ENCODE data around the gene CXCL14.

The CXCL14 gene

DNA sequence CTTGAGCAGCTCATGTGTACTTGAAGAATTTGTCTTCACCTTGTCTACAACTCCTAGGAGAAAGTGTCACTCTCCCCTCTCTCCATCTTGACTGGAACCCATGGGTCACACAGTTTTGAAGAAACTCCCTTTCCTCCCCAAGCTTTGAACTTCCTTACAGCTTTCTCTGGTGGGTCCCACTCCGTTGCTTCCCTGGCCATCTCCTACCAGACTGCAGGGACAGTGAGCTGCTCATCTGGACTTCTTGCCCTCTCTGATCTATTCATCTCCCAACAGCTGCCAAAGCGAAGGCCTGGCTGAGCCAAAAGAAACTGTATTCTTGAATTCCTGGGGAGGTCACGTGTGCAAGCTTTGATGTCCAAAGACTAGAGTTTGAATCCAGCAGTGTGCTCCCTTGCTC lies 22.7 kb upstream of the CXCL14 start:
- no peaks in the 10 kb centered on the region for H3K36me3 ChIP-seq
- no peaks in the 10 kb centered on the region for H3K9me3 ChIP-seq
- no peaks in the 10 kb centered on the region for H3K4me1 ChIP-seq (ENCODE audit: control insufficient read depth in 1 of 2, insufficient read depth in 1 of 2, low read depth in 1 of 2, low read length in 1 of 2)
- TF ChIP-seq CTCF (IDR thresholded peaks at IDR 0.05) = no peak
- no peaks in the 10 kb centered on the region for H3K27me3 ChIP-seq
- H3K4me3 ChIP-seq (ENCODE audit: low read depth in 1 of 2, low read length in 1 of 2) = no peak overlapping the region
- H3K27ac ChIP-seq = no peak overlapping the region

DNA sequence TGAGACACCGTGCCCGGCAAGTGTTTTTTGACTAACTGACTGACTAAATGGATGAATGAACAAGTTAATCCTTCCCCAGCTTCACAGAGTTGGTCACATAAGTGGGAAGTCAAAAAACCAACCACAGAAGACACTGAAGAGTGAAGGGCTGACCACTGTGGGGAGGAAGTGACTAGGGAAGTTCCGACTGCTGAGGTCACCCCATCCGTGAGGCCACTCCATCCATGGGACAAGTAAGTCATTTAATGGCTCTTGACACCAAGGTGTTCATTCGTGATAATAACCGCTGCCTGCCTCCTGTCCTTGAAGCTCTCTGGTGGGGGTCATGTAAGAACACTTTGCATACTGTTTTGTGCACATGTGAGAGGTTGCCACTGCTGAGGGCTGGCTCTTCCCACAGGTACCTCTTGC lies 22.2 kb upstream of the CXCL14 start:
- no peaks in the 10 kb centered on the region for H3K9me3 ChIP-seq
- no peak for TF ChIP-seq CTCF (IDR thresholded peaks at IDR 0.05)
- peaks cover 2% of the 10 kb centered on the region for H3K27me3 ChIP-seq
- H3K4me1 ChIP-seq (ENCODE audit: control insufficient read depth in 1 of 2, insufficient read depth in 1 of 2, low read depth in 1 of 2, low read length in 1 of 2) = no peaks in the 10 kb centered on the region
- no peaks in the 10 kb centered on the region for H3K36me3 ChIP-seq
- no peak overlapping the region for H3K4me3 ChIP-seq (ENCODE audit: low read depth in 1 of 2, low read length in 1 of 2)
- no peak overlapping the region for H3K27ac ChIP-seq

- H3K4me3 ChIP-seq (ENCODE audit: low read depth in 1 of 2, low read length in 1 of 2) = no peak overlapping the region
- H3K9me3 ChIP-seq = no peaks in the 10 kb centered on the region
- H3K27ac ChIP-seq = no peak overlapping the region
- no peak for TF ChIP-seq CTCF (IDR thresholded peaks at IDR 0.05)
- H3K27me3 ChIP-seq = peaks cover 6% of the 10 kb centered on the region
- no peaks in the 10 kb centered on the region for H3K36me3 ChIP-seq
- no peaks in the 10 kb centered on the region for H3K4me1 ChIP-seq (ENCODE audit: control insufficient read depth in 1 of 2, insufficient read depth in 1 of 2, low read depth in 1 of 2, low read length in 1 of 2)
Measured at GRCh38 chr5:135600152-135600570, 21.4 kb upstream of the CXCL14 start.

GRCh38 chr5:135599421-135600151 lies 20.8 kb upstream of the CXCL14 start:
- Histone ChIP-seq H3K27me3 (peaks cover 6% of the 10 kb centered on the region), H3K4me1 (ENCODE audit: control insufficient read depth in 1 of 2, insufficient read depth in 1 of 2, low read depth in 1 of 2, low read length in 1 of 2) (no peaks in the 10 kb centered on the region), H3K27ac (no peak overlapping the region), H3K9me3 (no peaks in the 10 kb centered on the region), H3K36me3 (no peaks in the 10 kb centered on the region), H3K4me3 (ENCODE audit: low read depth in 1 of 2, low read length in 1 of 2) (no peak overlapping the region)
- no peak for TF ChIP-seq CTCF (IDR thresholded peaks at IDR 0.05)

DNA sequence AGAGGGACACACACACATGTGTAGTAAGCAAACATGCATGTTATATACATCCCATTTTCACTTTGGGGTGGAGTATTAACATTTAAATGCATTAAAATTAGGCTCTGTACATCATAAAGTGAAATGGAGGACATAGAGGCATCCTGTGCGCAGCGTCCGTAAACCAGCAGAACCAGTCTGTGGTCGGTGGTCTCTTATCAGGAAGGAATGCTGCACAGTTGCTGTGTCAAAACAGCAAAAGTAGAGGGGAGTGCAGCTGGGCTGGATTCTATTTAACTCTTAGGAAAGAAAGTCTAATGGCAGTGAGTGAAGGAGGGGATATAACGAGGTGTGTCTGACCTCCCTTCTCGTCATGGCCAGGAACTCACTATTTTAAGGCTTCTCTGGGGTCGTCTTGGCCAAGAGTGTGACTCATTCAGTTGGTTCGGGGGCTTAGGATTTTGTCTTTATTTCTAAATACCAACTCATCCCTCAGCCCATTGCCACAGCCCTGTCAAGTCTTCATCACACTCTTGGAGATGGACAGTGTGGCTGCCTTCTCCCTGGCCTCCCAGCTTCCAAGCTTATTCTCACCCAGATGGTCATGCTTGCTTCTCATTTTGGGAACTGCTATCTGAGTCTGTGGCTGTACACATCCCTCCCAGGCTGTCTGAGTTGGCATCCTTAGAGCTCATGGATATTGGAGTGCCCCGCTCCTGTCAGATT lies 20.1 kb upstream of the CXCL14 start:
- Histone ChIP-seq H3K27ac (no peak overlapping the region), H3K4me1 (ENCODE audit: control insufficient read depth in 1 of 2, insufficient read depth in 1 of 2, low read depth in 1 of 2, low read length in 1 of 2) (no peaks in the 10 kb centered on the region), H3K27me3 (peaks cover 6% of the 10 kb centered on the region), H3K36me3 (no peaks in the 10 kb centered on the region), H3K9me3 (no peaks in the 10 kb centered on the region), H3K4me3 (ENCODE audit: low read depth in 1 of 2, low read length in 1 of 2) (no peak overlapping the region)
- no peak for TF ChIP-seq CTCF (IDR thresholded peaks at IDR 0.05)

All from neutrophil (primary cell).